A673 (cell line): ENCODE data around the gene RASA2. TPM values are rescaled to one million over a fixed set of nuclear protein-coding genes. Genes with fewer than 3 reads are reported as not detected.

Source experiments
- BruUV-seq: library from RNA; stranded (reverse); fragments of 400-500 nt; replicated peaks from 2 replicates; lab custom pipeline; 2021; lab: Mats Ljungman, UMichigan
- CTCF ChIA-PET: fragments of 300-600 bp; sonication (Branson Sonifier 250); formaldehyde crosslinking; loops from one replicate; lab custom pipeline; 2022; ENCODE audit warnings: antibody characterized with exemption; lab: Charles Lee
- POLR2A ChIA-PET: fragments of 300-600 bp; sonication (Branson Sonifier 250); formaldehyde crosslinking; loops from one replicate; lab custom pipeline; 2022; ENCODE audit warnings: antibody characterized with exemption; ENCODE audit not compliant: low non-redundant PET; lab: Charles Lee
- DNase-seq: peaks from one replicate; pipeline ENCODE4 v3.0.0-alpha.2; 2015; ENCODE audit warnings: low spot score
- H3K27ac ChIP-seq: fragments of 200-600 bp; sonication (generic); 2 replicates; pipeline ENCODE4 v1.5.1; 2016; ENCODE audit warnings: mixed run types, low read depth, mild to moderate bottlenecking, mixed read lengths, antibody characterized with exemption, low read length; ENCODE audit not compliant: poor library complexity, severe bottlenecking
- H3K27me3 ChIP-seq: fragments of 200-600 bp; sonication (generic); replicated peaks from 2 replicates; pipeline ENCODE4 v1.6.1; 2017; ENCODE audit warnings: mixed run types, low read depth, mild to moderate bottlenecking, mixed read lengths, antibody characterized with exemption, low read length; ENCODE audit not compliant: insufficient read depth, poor library complexity
- H3K36me3 ChIP-seq: fragments of 200-600 bp; sonication (generic); 2 replicates; pipeline ENCODE4 v1.6.1; 2016; ENCODE audit warnings: mixed run types, mild to moderate bottlenecking, mixed read lengths, antibody characterized with exemption, low read length; ENCODE audit not compliant: insufficient read depth, poor library complexity, severe bottlenecking
- H3K4me1 ChIP-seq: fragments of 200-600 bp; sonication (generic); 2 replicates; pipeline ENCODE4 v1.6.1; 2017; ENCODE audit warnings: mixed run types, mild to moderate bottlenecking, mixed read lengths, antibody characterized with exemption, low read length; ENCODE audit not compliant: insufficient read depth, poor library complexity, severe bottlenecking
- H3K4me3 ChIP-seq: fragments of 200-600 bp; sonication (generic); 2 replicates; pipeline ENCODE4 v1.5.1; 2016; ENCODE audit warnings: low read depth, mixed run types, mild to moderate bottlenecking, mixed read lengths, low read length; ENCODE audit not compliant: poor library complexity, severe bottlenecking
- H3K9me3 ChIP-seq: fragments of 200-600 bp; sonication (generic); 2 replicates; pipeline ENCODE4 v1.6.1; 2016; ENCODE audit warnings: mixed run types, low read depth, mild to moderate bottlenecking, mixed read lengths, antibody characterized with exemption, low read length; ENCODE audit not compliant: poor library complexity, severe bottlenecking
- EZH2 ChIP-seq: fragments of 200-600 bp; sonication (generic); IDR thresholded peaks from 2 replicates; pipeline ENCODE4 v1.6.1; 2017; ENCODE audit warnings: borderline replicate concordance, low read depth, mild to moderate bottlenecking, mixed read lengths, antibody characterized with exemption, low read length; ENCODE audit not compliant: poor library complexity, severe bottlenecking
- intact Hi-C: fragments of 100-400 bp; cut with micrococcal nuclease; formaldehyde crosslinking; loops from one replicate; pipeline ENCODE4 v1.10.0; 2022; ENCODE audit not compliant: unreplicated experiment
- total RNA-seq: library from RNA; stranded (reverse); gene quantifications from 2 replicates; pipeline ENCODE4 v1.2.3, GENCODE V29; 2021
- TF ChIP-seq, protein P1 (sequence below): fragments of 300-800, 200-600 bp; sonication (generic); conservative IDR thresholded peaks from 2 replicates; pipeline ENCODE4 v1.5.1; 2017; ENCODE audit warnings: low read depth, mild to moderate bottlenecking, antibody characterized with exemption, low read length, moderate library complexity, mixed read lengths

Gene RASA2
- total RNA-seq, 1 experiment from 2014 or later: 17.1 TPM

GRCh38 chr3:141575879-141576743, 89.3 kb downstream of the RASA2 start:
- no peak overlapping the region for H3K4me3 ChIP-seq
- intact Hi-C loops: loop anchor here (5.0 kb wide), 3 partner anchors 161 to 421 kb away; partner anchors contain the start of genes ATP1B3 and RNF7
- TF ChIP-seq, protein P1, sequence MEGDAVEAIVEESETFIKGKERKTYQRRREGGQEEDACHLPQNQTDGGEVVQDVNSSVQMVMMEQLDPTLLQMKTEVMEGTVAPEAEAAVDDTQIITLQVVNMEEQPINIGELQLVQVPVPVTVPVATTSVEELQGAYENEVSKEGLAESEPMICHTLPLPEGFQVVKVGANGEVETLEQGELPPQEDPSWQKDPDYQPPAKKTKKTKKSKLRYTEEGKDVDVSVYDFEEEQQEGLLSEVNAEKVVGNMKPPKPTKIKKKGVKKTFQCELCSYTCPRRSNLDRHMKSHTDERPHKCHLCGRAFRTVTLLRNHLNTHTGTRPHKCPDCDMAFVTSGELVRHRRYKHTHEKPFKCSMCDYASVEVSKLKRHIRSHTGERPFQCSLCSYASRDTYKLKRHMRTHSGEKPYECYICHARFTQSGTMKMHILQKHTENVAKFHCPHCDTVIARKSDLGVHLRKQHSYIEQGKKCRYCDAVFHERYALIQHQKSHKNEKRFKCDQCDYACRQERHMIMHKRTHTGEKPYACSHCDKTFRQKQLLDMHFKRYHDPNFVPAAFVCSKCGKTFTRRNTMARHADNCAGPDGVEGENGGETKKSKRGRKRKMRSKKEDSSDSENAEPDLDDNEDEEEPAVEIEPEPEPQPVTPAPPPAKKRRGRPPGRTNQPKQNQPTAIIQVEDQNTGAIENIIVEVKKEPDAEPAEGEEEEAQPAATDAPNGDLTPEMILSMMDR: peak; percentile 63
- TF ChIP-seq EZH2: no peak
- no peaks in the 10 kb centered on the region for H3K4me1 ChIP-seq
- H3K27ac ChIP-seq: no peak overlapping the region
- no TSS peak for BruUV-seq
- no peaks in the 10 kb centered on the region for H3K27me3 ChIP-seq
- CTCF ChIA-PET: interaction anchor here (0.8 kb wide), 1 partner anchor 337 kb away, joined by 4 read pairs; no protein-coding TSS in a partner anchor
- H3K9me3 ChIP-seq: no peaks in the 10 kb centered on the region
- H3K36me3 ChIP-seq: peaks cover 46% of the 10 kb centered on the region
- DNase-seq: peak; percentile 11
- POLR2A ChIA-PET: no interaction called here

DNA sequence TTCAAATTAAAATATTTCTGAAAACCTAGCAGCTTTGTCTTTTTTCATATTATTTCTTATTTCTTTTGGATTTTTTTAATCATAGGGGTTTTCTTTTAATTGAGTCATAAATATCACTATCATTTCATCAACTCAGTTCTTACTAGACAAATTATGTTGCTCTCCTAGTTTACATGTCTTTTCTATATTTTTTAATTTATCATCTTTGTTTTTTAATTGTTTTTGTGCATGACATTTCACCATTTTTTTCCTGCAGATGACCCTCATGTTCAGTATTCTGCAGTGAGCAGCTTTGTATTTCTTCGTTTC, 89.9 kb downstream of the RASA2 start:
- Histone ChIP-seq H3K4me3 (no peak overlapping the region), H3K27ac (no peak overlapping the region), H3K4me1 (no peaks in the 10 kb centered on the region), H3K27me3 (no peaks in the 10 kb centered on the region), H3K9me3 (no peaks in the 10 kb centered on the region), H3K36me3 (peaks cover 42% of the 10 kb centered on the region)
- DNase-seq: no peak
- CTCF ChIA-PET: interaction anchor here (0.8 kb wide), 1 partner anchor 337 kb away, joined by 4 read pairs; no protein-coding TSS in a partner anchor
- POLR2A ChIA-PET: no interaction called here
- no TSS peak for BruUV-seq
- TF ChIP-seq, protein P1: 0 out of 2 replicates have a peak, but pooled peaks have one; percentile 6
- no peak for TF ChIP-seq EZH2
- intact Hi-C loops: loop anchor here (5.0 kb wide), 3 partner anchors 161 to 421 kb away; partner anchors contain the start of genes ATP1B3 and RNF7

- Histone ChIP-seq H3K27me3 (no peaks in the 10 kb centered on the region), H3K4me1 (no peaks in the 10 kb centered on the region), H3K27ac (no peak overlapping the region), H3K36me3 (peaks cover 34% of the 10 kb centered on the region), H3K9me3 (no peaks in the 10 kb centered on the region), H3K4me3 (no peak overlapping the region)
- BruUV-seq: no TSS peak
- DNase-seq: no peak
- intact Hi-C loops: loop anchor here (5.0 kb wide), 3 partner anchors 159 to 419 kb away; partner anchors contain the start of genes ATP1B3 and RNF7
- TF ChIP-seq EZH2: no peak
- TF ChIP-seq, protein P1: no peak
- ChIA-PET POLR2A (no interaction called here), CTCF (no interaction called here)
Observed at GRCh38 chr3:141578202-141578973, 91.6 kb downstream of the RASA2 start.
